MM.1S (cell line): Measurements from ENCODE around the gene CIRBP.

Source experiments
- CTCF ChIP-seq: fragments of 300-600 bp; sonication (generic); IDR thresholded peaks from 2 replicates; pipeline ENCODE4 v1.5.1; 2016; ENCODE audit warnings: antibody characterized with exemption, low read length, mixed read lengths
- EZH2 ChIP-seq: fragments of 300-600 bp; sonication (generic); optimal IDR thresholded peaks from 2 replicates; pipeline ENCODE3; 2017; ENCODE audit warnings: low read depth, mild to moderate bottlenecking, antibody characterized with exemption, low read length, mixed read lengths
- EZH2phosphoT487 ChIP-seq: fragments of 300-600 bp; sonication (generic); IDR thresholded peaks from 2 replicates; pipeline ENCODE4 v1.6.1; 2018; ENCODE audit warnings: antibody characterized with exemption, low read length

DNA sequence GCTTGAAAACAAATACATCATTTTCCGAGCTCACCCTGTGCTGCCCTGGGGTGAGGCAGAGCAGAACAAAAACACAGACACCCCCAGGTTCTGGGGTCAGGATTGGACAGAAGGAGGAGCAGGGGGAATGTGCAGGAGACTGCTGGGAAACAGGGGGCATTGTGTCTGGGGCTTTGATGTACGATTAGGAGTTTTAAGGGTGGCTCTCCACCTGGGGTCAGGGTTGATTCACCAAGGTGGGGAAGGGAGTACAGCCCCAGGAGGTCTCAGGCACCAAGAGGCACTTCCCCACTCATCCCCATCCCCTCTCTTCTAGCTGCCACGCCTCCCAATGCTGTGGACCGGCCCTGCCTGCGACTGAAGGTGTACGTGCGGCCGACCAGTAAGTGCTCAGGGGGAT lies 29.1 kb downstream of the CIRBP start:
- no peak for TF ChIP-seq CTCF
- TF ChIP-seq EZH2, result no peak
- no peak for TF ChIP-seq EZH2phosphoT487
